GM18507 (cell line): ENCODE results near the gene EPG5.
"Not testable (repeated sequence)": the region's sequence is repeated elsewhere in the genome, so short reads cannot be mapped to it uniquely, and the experiment has no call there.

Source experiments
- DNase-seq: peaks from one replicate; pipeline ENCODE4 v3.0.0; 2011; ENCODE audit warnings: low read depth; ENCODE audit not compliant: insufficient read length; ENCODE audit errors: extremely low spot score
- FAIRE-seq: peaks from 2 replicates; lab custom pipeline; 2011; peaks lifted over from hg19 to GRCh38; lab: Jason Lieb, UNC

Gene EPG5

GRCh38 chr18:45849529-45849928, 117.6 kb downstream of the EPG5 start:
- FAIRE-seq (no peak), DNase-seq (no peak)

GRCh38 chr18:45848643-45849042, 118.5 kb downstream of the EPG5 start:
- DNase-seq, FAIRE-seq: not testable (repeated sequence)

- DNase-seq = no peak
- no peak for FAIRE-seq
Measured at GRCh38 chr18:45847119-45847518, 120.0 kb downstream of the EPG5 start.

- FAIRE-seq = no peak
- DNase-seq = no peak
Measured at GRCh38 chr18:45845410-45845809, 121.7 kb downstream of the EPG5 start.

- DNase-seq (no peak), FAIRE-seq (no peak)
Measured at GRCh38 chr18:45844938-45845337, 122.2 kb downstream of the EPG5 start.

GRCh38 chr18:45843019-45843418, 124.1 kb downstream of the EPG5 start:
- FAIRE-seq (no peak), DNase-seq (no peak)

GRCh38 chr18:45841765-45842442, 125.2 kb downstream of the EPG5 start:
- DNase-seq (no peak), FAIRE-seq (no peak)

- FAIRE-seq = no peak
- no peak for DNase-seq
Measured at GRCh38 chr18:45841060-45841764, 125.9 kb downstream of the EPG5 start.

- DNase-seq (no peak), FAIRE-seq (no peak)
Measured at GRCh38 chr18:45839414-45840395, 127.4 kb downstream of the EPG5 start.

- FAIRE-seq (no peak), DNase-seq (no peak)
Measured at GRCh38 chr18:45838302-45839070, 128.6 kb downstream of the EPG5 start.

- no peak for DNase-seq
- FAIRE-seq = no peak
Measured at GRCh38 chr18:45837283-45838070, 129.7 kb downstream of the EPG5 start.

- DNase-seq (no peak), FAIRE-seq (no peak)
Measured at GRCh38 chr18:45836242-45837205, 130.6 kb downstream of the EPG5 start.

GRCh38 chr18:45835057-45835636, 132.0 kb downstream of the EPG5 start:
- DNase-seq (no peak), FAIRE-seq (no peak)

GRCh38 chr18:45834306-45834705, 132.8 kb downstream of the EPG5 start:
- no peak for DNase-seq
- no peak for FAIRE-seq

- FAIRE-seq = no peak
- no peak for DNase-seq
Measured at GRCh38 chr18:45833846-45834245, 133.3 kb downstream of the EPG5 start.

GRCh38 chr18:45830917-45831316, 136.2 kb downstream of the EPG5 start:
- DNase-seq (no peak), FAIRE-seq (no peak)

- FAIRE-seq (no peak), DNase-seq (no peak)
Measured at GRCh38 chr18:45829855-45830254, 137.3 kb downstream of the EPG5 start.
